HG02588 (cell line): Measurements from ENCODE around the gene ATP8A2.

ENCODE experiments used
- ATAC-seq: cut with Tn5 transposase; IDR thresholded peaks from one replicate; pipeline ENCODE4 v1.9.1; 2021; ENCODE audit warnings: mild to moderate bottlenecking, moderate library complexity; ENCODE audit not compliant: unreplicated experiment

ATP8A2 gene

GRCh38 chr13:25988661-25989060 is 616.9 kb downstream of the ATP8A2 start:
- no peak for ATAC-seq

GRCh38 chr13:25990801-25991200 is 619.0 kb downstream of the ATP8A2 start:
- ATAC-seq: no peak

DNA sequence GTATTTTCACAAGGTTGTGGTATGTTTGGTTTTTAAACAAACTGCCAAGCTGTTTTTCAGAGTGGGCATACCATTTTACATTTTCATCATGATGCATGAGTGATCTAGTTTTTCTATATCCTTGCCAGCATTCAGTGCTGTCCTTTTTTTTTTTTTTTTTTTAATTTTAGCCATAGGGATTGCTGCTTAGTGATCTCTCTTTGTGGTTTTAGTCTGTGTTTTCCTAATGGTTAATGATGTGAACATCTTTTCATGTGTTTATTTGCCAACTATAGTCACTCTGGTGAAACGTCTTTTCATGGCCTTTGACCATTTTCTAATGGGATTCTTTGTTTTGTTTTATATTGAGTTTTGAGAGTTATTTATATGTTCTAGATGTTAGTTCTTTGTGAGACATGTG is 620.3 kb downstream of the ATP8A2 start:
- ATAC-seq: no peak

DNA sequence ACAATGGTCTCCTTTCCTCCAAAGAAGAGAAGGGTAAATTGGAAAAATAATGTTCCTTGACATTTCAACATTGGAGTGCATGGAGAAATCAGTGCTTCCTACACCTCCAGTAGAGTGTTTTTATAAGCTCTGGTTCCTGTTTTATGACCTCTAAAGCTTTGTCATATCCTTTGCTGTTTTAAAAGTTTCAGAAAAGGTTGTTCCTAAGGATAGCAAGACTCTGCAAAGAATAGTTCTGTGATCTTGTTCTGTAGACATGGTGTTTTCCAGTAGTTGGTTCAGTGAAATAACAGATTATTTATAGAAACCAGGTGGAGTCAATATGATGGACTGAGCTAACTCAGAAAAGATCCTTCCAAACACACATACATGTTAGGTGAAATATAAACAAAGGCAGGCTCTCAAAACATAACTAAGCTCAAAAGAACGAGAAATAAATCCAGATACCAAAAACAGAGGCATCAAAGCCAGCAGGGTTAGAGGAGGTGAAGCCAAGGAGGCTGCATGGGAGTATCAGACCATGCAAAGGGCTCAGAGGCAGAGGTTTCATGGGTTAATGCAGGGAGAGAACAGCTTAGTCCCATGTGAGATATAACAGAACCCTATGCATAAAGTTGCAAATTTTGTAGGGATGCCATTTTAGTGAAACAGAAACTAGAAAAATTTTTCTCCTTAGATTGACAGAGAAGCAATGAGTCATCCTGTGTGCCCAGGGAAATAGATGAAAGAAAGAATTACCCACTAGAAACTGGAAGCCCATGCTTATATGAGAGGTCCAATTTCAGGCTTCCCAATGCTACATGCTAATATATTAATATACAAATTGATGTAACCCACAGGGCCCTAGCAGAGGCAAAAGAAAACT is 635.7 kb downstream of the ATP8A2 start:
- no peak for ATAC-seq

- ATAC-seq: no peak
These were observed 638.9 kb downstream of the ATP8A2 start for GRCh38 chr13:26010487-26011207.

DNA sequence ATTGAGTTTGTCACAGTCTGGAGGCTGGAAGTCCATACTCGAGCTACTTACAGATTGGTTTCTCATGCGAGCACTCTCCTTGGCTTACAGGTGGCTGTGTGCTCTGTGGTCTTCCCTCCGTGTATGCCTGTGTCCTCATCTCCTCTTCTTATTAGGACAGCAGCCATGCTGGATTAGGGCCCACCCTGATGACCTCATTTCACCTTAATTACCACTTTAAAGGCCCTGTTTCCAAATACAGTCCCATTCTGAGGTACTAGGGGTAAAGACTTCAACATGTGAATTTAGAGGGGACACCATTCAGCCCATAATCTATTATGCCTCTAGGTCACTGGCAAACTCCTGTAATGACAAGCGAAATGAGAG is 639.4 kb downstream of the ATP8A2 start:
- no peak for ATAC-seq

DNA sequence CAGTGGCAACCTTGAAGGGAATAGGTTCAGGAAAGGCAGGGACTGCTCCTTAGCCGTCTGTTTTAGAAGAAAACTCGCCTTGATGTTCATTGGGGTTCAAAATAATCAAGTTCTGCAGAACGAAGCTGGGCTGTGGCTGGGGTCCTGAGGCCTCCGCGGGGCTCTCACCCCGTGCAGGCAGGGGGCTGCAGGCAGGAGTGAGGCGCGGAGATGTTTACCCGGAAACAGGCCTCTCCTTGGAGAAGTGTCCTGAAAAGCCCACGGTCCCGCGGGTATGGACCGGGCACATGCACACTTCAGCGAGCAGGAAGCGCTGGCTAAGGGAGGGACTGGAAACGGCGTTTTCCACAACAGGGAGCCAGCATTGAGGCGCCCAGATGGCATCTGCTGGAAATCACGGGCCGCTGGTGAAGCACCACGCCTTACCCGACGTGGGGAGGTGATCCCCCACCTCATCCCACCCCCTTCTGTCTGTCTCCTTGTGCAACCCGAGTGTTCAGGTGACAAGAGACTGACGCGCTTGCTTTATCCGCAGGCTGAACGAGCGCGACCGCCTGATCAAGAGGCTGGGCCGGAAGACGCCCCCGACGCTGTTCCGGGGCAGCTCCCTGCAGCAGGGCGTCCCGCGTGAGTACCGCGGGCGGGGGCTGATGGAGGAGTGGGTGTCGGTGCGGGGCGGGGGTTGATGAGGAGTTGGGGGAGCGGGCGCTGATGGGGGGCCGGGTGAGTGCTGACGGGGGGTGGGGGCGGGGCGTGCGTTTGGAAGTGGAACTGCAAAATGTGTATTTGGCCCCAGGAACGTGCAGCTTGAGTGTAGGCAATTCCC is 640.4 kb downstream of the ATP8A2 start:
- ATAC-seq: no peak

DNA sequence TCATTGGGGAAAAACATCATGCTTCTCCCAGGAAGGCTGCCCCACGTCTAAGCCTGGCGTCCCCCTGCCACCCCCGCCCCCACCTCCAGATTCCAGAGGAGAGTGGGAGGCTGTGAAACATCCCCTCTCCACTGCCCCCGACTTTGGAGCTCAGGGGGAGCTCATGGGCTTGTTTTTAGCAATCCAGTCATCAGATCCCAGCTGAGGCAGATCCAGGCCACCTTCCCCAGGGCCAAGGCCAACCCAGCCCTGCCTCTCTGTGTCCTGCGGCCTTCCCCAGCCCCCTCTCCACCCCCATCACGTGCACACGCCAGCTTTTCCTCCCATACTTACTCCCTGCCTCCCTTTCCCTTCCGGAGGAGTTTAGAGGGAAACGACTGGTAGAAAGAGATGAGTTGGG is 641.2 kb downstream of the ATP8A2 start:
- ATAC-seq: no peak

DNA sequence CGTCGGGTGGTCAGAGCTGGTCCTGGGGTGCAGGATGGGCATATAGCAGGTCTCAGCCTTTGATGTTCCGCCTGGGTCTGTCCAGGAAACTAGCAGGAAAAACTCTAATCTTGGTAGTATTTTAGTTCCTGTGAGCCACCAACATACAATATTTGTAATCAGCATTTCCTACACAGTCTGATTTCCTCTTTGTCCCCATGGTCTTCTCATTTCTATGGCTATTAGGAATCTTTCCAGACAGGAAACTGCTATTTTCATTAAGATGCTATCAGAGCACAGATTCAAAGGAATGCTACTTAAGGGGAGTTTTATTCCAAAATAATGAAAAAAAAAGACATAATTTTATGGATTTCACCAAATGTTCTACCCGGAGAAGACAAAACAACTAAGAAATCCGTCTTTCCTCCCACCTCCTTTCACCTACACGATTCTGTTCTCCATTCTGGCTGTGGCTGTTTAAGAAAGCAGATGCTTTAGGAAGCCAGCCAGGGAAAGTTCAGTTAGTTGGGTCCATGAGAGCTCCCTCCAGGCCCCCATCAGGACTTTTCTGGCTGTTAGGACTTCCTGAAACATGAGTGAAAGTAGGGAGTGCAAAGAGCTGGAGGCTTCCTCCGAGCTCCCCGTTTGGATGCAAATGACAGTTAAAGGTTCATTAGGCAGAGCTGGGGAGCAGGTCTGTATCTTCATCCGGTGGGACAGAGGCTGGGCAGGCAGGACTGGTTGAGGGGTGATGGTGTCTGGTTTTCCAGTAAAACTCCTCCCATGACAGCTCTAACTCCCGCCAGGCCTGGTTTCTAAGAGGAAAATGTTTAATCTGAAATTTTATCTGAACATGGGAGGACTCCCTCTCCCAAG is 643.7 kb downstream of the ATP8A2 start:
- no peak for ATAC-seq

- no peak for ATAC-seq
These were observed 644.4 kb downstream of the ATP8A2 start for GRCh38 chr13:26016189-26016588.

- no peak for ATAC-seq
These were observed 645.6 kb downstream of the ATP8A2 start for GRCh38 chr13:26017196-26017921.

DNA sequence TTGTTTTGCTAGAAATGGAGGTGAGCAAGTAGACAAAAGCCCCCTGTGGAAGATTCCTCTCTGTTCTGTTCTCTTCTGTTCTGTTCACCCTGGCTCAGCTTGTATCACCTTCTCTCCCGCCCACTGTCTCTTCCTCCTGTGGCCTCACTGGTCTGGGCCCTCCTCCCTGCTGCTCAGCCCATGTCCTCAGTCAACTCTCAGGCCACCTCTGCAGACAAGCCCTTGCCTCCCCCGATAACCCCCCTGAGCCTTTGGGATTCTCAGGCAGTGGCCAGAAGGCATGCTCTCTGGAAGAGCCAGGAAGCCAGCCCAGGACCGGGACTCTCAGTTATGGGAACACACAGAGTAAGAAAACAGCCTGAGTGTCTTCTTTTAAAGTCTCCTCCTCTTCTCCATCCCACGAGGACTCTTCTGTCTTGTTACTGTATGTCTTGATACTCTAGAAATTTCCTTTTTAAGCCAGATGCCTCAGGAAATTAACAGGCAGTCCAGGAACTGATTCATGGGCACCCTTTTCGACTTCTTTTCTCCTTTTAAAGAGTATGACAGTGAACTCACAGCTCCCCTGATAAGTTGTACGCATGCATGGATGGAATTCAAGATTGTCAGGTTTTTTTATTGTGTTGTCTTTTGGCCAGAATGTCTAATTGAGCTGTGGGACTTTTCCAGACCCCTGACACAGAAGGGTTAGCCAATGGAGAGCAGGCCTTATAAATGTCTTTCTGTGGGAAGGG is 646.3 kb downstream of the ATP8A2 start:
- ATAC-seq: no peak

DNA sequence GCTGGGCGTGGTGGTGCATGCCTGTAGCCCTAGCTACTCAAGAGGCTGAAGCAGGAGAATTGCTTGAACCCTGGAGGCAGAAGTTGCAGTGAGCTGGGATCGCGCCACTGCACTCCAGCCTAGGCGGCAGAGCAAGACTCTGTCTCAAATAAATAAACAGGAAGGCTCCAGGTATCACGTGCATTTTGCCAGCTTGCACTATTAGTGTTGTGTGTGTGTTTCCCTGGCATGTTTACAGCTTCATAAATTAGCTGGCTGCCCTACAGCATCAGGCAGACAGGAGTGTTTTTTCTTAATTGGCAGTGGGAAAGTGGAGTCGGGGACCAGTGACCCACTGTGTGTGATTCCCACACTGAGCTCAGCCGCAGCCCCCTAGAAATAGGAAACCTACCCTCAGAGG is 647.5 kb downstream of the ATP8A2 start:
- ATAC-seq: no peak

- no peak for ATAC-seq
These were observed 648.4 kb downstream of the ATP8A2 start for GRCh38 chr13:26019881-26020870.

DNA sequence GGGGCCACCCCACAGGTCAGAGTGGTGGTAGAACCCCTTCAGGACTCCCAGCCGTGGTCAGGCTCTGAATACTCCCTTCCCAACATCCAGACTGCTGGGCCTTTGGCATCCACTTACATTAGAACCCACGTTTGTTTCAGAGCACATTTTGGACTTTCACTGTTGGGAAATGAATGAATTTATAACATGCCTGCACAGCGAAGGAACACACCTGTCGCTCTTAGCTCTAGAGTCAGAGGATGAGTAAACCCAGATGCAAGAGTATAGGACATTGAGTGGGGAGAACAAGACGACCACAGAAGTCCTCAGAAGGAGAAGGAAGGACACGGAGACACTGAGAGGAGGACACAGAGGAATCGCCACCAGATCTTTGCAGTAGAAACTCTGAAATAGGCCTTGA is 649.1 kb downstream of the ATP8A2 start:
- no peak for ATAC-seq

DNA sequence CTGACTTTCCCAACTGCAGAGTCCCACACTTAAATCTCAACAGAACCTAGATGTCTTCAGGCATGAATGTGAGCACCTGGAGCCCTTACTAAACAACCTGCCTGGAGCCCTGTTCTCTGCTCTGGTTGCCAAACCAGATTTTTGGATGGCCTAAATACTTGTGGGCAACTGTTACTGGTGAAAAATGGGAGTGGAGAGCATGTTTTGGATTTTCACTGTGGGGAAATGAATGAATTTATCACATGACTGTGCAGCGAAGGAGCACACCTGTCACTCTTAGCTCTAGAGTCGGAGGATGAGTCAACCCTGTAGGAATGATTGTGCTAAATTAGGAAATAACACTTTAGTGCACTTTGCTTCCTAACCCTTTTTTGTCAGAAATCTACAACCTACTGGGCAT is 649.7 kb downstream of the ATP8A2 start:
- no peak for ATAC-seq

GRCh38 chr13:26021956-26022355 is 650.2 kb downstream of the ATP8A2 start:
- ATAC-seq: no peak
